GM19397 (cell line): ENCODE data around the gene OPCML.

Experiments
- ATAC-seq: cut with Tn5 transposase; IDR thresholded peaks from one replicate; pipeline ENCODE4 v1.9.1; 2021; ENCODE audit warnings: mild to moderate bottlenecking, moderate library complexity; ENCODE audit not compliant: unreplicated experiment

Gene OPCML

DNA sequence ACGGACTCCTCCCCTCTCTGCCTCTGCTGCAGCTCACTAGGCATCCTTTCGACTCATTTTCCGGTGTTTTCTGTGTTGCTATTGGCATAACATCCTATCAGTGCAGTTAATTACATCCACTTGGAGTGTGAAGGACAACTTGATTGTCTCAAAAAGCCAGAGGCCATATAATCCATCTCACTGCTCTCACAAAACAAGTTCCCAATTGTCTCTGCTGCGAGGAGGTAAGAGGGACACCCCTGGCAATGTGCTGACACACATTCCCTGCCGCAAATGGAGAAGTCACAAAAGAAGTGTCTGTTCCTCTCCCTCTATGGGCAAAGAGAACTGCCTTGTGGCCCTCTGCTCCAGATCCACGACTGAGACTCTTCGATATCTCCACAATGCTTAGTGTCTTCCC is 618.4 kb downstream of the OPCML start:
- ATAC-seq, result no peak

DNA sequence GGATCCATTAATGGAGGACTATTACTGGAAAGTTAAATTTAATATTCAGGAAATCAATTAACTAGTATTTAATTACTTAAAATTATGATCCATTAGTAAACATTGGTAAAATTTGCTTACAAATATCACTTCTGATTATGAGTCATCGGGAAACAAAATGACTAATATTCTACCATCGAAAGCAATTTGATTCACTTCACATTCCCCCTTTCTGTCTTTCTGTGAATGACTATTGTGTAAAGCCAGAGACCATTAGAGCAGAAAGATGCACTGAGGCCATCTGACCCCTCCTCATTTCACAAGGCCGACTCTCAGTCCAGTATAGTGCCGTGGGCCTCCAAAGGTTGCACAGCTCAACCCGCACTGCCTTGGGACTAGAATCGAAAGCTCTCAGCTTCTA is 619.0 kb downstream of the OPCML start:
- ATAC-seq, result no peak

DNA sequence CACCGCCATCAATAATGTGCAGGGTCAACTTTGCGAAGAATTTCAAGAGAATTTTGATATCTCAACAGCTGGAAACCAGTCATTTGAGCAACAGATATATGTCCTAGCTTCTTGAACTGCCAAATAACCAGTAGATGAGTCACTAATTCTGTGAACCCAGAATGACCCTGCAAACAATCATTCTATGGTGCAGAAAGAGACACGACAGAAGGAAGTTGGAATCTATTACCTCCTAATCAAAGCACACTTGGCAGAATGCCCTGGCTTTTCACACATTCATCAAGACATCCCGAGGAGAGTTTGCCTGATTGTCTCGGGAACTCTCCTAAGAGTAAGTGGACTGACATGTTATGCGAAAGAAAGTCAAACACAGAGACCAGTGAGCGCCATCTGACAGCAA is 621.1 kb downstream of the OPCML start:
- no peak for ATAC-seq

DNA sequence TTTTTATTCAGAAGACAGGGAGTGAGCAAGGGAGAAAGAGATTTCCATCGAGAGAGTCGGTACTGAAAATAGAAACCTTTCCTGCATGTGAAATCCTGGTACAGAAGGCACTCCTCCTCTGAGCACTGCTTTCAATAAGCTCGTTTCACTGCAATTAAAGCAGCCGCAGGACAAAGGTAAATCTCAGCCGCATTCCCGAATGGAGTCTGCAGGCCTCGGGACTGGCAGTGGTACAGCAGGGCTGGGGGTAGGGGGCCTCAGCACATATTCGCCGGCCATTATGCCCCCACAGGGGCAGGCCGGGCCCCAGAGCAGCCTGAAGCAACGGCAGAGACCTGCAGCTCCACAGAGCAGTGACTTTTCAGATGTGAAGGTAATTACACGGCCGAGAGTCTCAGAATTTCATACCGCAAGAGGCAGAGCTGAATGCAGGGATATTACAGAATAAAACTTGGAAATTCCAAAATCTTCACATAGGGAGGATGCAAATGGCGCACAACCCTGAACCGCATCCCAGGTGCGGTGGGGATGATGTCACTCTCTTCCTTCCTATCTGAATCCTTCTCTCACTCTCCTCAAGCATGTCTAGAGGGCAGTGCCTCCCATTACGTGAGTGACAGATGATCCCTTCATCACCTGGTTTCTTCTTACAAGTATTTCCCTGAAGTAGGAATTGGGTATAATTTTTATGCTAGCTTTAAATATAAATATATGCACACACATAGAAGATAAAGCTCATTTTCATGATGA is 622.1 kb downstream of the OPCML start:
- ATAC-seq, result no peak

DNA sequence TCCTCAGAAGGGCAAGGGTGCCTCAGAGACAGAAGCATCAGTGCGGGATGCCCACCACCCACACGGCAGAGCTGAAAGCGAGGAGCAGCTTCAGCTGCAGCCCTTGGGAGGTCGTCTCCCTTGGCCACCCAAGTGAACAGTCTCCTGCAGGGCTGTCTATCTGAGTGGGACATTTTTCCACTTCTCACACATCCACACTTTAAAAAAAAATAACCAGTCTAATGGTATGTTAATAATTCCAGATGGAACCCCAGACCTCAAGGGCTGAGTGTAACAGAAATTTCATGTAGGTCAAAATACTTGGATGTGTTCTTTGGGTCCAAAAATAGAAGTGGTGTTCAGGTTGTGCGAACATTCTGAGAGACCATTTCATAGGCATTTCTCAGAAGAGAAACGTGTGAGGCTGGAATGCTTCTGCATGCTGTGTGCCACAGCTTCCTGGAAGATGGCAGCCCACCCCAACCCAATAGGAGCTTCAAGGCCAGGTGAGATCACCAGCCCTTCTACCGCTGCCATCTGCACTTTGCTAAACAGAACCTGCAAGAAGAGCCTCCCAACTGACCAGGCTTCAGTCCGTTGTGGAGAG is 623.2 kb downstream of the OPCML start:
- ATAC-seq, result no peak

DNA sequence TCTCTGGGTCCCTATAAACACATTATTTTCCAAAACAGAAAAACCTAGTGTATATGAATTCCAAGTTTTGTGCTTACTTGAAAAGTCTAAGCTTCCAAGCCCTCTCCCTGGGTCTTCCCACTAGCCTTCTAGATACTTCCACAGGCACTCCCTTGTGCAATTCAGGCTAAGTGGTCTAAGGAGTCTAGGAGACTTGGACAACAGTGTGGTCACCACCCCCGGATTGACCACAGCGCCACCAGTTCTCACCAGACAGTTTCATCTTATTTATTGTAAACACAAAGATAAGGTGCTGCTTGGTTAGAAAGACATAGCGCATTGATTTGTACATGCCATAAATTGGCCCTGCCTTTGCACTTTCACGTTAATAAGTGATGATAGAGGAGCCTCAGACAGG is 623.9 kb downstream of the OPCML start:
- no peak for ATAC-seq

DNA sequence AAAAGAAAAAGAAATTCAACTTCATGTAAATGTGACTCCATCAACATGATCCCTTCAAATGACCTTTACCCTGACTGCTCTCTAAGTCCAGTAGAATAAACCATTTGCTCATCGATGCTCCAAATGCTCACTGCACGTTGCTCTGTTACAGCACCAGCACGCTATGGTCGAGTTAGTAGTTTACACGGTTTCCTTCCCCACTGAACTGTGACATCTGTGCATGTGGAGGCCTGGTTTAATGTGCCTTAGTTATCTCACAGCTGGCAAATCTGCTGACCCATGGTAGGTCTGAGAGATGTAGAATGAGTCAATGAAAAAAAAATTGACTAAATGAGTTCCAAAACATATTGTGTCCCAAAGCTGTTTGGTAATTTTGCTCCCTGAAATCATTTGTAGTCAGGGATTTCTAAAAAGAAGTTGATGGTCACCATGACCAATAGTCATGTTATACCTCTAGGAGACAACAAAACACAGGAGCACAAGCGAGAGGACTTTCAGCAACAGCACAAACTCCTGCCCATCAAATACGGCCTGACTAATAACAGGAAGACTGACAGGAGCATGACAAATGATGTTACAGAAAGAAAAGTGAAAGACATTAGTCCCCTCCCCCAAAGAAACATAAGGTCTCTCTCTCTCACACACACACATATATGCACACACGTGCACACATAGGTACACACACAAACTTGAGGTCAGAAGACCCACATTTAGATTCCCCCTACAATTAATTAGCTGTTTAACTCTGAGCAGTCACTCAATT is 624.5 kb downstream of the OPCML start:
- ATAC-seq, result no peak

DNA sequence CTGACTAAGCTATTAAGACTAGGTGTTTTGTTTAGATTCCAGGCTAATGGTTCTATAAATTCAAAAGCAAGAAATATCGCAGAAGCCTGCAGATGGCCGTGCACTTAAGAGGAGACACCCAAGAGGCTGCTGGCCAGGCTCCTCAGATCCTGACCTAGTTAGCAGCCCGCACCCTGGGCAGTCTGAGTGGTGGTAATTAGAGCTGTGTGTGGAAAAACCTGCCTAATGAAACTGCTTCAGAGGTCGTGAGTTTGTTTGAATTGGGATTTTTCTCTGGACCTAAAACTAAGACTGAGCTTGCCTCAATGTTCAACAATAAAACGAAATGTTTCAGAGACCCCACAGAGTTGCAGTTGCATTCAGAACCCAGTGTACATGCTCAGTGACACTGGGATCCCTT is 627.7 kb downstream of the OPCML start:
- ATAC-seq, result no peak

DNA sequence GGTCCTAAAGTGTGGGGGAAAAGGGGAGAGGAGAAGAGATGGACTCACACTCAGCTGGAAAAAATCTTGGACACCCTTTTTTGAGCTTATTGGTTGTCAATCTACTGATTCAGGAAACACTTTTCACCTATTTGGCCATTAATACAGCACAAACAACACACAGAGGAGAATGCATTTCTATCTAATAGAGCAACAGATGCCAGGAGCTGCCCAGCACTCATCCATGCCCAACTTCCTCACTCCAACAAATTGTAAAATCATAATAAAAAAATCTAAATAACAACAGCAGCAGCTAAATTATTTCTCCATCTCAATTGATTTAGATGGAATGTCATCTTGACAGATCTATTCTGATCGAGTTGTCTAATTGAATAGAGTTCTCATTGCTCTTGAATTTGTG is 628.2 kb downstream of the OPCML start:
- no peak for ATAC-seq

DNA sequence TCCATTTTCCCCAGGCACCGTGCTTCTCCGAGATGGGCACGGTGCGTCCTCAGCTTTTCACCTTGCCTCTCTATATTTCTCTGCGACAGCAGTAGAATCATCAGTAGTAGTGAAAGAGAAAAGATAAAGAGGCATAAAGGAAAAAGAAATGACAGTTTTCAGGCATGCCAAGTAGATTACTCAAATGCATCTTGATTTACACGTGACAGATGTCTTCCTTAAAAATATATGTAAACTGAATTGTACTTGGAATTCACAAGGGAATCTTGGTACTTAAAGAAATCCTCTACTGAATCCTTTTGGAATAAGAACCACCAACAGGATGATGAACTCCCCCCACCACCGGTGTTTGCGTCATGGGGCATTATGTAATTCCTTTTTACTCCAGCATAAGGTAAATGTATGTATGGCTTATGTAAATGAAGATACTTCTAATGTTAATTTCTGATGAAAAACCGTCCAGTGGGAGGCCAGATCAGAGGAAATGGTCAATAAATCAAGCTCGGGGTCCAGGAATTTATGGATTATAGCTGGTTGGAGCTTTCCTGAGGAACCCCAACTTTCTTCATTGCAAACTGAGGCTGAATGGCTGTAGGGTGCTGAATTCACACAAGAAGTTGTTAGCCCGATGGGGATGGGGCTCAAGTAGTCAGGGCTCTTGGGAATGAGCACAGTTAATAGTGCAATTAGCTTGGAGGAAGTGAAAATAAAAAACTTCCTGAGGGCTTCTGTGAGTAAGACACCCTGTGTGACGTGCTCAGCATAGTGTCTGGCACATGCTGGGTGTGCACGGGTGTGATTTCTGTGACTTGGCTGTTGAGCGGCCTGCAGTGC is 630.4 kb downstream of the OPCML start:
- no peak for ATAC-seq

DNA sequence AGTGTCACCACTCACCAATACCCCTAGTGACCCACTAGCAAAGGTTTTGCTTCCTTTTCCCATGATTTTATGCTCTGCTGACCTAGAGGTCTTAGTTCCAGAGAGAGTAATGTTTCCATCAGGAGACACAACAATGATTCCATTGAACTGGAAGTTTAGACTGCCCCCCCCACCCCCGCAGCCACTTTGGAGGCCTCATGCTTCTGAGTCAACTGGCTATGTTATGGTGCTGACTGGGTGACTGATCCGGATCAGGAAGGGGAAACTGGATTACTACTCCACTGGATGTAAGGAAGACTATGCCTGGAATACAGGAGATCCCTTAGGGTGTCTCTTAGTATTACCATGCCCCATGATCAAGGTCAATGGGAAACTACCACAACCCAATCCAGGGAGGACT is 633.6 kb downstream of the OPCML start:
- no peak for ATAC-seq

DNA sequence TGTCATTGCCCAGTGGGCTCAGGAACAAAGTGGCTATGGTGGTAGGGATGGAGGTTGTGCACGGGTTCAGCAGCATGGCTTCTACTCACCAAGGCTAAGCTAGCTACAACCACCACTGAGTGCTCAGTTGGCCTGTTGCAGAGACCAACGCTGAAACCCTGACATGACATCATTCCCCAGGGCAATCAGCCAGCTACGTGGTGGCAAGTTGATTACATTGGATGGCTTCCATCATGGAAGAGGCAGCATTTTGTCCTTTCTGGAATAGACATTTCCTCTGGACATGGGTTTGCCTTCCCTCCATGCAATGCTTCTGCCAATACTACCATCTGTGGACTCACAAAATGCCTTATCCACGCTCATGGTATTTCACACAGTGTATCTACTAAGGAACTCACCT is 634.3 kb downstream of the OPCML start:
- ATAC-seq, result no peak

DNA sequence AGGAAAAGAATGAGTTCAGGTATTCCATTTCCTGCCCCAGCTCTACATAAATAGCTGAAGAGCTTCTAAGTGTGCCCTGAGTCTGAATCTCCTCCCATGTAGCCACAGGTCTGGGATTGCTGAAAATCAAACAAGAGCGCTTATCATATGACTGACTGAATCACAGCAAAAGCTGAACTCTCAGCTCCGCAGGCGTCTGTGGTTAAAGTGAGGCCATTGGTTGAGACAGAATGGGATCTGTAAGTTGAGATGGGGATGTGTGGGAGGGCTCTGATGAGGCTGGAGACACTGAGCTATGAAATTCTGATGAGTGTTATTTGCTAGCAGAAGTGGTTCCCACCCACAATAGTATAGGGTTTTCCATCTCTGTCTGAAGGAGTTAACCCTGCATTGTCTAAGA is 637.0 kb downstream of the OPCML start:
- ATAC-seq, result no peak

DNA sequence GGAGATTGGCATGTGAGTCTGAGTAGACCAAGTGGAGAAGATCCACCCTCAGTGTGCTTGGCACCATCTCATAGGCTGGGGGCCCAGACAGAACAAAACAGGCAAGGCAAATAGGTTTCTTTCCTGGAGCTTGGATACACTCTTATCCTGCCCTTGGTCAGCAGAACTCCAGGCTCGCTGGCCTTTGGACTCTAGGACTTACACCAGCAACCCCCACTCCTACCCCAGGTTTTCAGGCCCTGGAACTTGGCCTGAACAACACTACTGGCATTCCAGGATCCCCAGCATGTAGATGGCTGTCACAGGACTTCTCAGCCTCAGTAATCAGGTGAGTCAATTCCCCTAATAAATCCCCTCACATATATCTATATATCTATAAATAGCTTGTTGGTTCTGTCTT is 637.7 kb downstream of the OPCML start:
- ATAC-seq, result no peak

DNA sequence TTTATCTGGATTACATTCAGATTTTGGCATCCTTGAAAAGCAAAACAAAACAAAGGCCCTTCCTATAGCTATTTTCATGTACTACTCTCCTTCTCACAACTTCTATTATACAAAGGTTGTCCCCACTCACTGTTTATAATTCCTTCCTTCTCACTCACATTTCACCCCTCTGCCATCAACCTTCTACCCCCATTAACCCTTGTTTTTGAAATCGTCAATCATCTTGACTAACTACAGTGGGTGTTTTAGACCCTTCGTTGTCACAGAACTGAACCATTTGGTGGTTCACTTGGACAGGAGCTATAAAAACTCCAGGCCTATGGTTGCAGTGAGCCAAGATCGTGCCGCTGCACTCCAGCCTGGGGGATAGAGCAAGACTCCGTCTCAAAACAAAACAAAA is 639.4 kb downstream of the OPCML start:
- no peak for ATAC-seq

DNA sequence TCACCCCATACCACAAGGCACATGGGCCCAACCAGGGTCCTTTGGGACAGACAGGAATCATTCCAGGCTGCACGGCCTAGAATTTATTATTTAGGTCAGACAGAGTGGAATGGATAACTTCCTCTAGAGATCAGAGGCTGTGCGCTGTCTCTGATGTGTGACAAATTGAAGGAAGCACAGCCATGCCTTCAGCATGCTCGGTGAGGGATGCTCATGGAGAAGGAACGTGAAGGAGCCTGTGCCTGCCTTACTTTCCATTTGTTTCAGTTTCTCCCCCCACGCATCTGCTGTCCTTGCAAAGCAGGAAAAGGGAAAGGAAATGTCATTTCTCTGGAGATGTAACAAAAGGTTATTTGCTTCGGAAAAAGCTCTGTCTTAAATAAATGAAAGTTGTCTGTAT is 644.1 kb downstream of the OPCML start:
- ATAC-seq, result no peak

DNA sequence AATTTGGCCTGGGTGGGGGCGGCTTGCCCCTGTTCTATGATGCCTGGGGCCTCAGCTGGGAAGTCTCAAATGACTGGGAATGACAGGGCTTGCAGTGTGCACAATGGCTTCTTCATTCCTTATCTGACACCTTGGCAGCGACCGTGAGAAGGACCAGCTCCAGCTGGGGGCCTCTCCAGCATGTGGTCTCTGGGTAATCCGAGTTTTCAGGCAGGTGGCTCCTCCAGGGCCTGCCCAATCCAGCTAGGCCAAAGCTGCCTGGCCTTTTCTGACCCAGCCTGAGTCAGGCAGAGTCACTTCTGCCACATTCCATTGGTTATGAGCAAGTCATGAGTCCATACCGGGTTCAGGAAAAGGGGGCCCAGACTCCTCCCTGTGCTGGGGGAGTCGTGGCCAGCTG is 646.0 kb downstream of the OPCML start:
- ATAC-seq, result no peak

DNA sequence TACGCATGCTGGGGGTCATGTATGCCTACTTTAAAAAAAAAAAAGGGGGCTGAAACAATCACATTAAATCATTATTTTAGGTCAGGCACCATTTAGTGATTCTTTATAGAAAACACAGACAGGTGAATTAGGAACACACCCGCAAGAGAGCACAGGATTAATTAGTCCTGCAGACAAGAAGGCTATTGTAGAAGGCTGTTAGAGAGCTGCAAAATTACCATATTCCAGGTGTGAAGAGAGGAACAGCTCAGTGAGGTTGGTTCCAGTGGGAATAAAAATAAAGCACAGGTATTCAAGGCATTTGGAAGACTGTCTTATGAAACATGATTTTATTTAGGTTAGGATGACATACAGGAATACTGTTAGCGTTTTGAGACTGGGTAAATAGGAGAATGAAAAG is 649.1 kb downstream of the OPCML start:
- no peak for ATAC-seq

DNA sequence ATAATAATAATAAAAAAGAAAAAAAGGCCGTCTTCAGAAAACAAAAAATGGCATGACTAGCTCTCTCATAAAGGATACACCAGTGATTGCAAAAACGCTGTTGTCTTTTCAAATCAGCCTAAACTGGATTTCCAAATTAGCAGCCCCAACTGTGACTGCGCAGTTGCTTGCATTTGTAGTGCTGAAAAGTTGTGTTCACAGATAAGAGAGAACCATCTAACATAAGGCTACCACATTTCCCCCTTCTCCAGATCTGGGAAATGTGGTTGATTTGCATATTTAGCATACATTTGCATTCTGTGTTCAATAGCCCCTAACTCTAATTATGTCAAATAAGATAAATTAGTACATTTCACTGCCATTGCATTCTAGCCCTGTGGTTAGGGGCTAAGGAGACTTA is 650.7 kb downstream of the OPCML start:
- ATAC-seq, result no peak

DNA sequence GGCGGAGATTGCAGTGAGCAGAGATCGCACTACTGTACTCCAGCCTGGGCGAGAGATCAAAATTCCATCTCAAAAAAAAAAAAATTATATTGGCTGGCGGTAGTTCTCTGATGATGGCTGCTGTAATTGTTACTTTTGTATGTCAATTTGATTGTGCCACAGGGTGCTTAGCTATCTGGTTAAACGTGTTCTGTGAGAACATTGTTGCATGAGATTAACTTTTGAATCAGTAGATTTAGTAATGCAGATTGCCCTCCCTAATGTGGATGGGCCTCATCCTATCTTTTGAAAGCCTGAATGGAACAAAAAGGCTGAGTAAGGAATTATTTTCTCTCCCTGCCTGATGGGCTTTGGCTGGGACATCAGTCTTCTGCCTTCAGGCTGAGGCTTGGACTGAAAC is 654.2 kb downstream of the OPCML start:
- ATAC-seq, result no peak

DNA sequence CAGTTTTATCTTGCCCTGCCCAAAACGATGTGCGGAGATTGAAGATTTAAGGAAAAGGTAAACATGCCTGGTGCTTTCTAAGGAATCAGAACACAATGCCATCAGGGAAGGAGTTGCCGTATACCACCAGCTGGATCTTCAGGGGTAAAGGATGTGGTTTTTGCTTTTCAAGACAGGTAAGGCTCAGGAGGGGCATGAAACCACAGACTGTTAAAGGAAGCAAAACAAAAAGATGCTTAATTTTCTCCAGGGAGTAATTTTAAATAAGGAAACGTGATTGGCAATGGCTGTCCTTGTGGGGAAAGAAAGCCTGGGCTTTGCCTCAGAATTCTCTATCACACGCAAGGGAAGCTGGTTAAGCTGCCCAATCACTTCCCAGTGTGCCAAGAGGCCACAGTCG is 655.6 kb downstream of the OPCML start:
- no peak for ATAC-seq
